HG03139 (cell line): ENCODE measurements around the gene MROH8.
"Not testable (repeated sequence)": the region's sequence is repeated elsewhere in the genome, so short reads cannot be mapped to it uniquely, and the experiment has no call there.

ENCODE experiments used
- ATAC-seq: cut with Tn5 transposase; IDR thresholded peaks from one replicate; pipeline ENCODE4 v1.9.1; 2021; ENCODE audit not compliant: unreplicated experiment

The MROH8 gene

GRCh38 chr20:37158248-37158647, 21.1 kb downstream of the MROH8 start:
- ATAC-seq = no peak

GRCh38 chr20:37155987-37156386, 23.4 kb downstream of the MROH8 start:
- no peak for ATAC-seq

GRCh38 chr20:37154684-37155298, 24.6 kb downstream of the MROH8 start:
- no peak for ATAC-seq

GRCh38 chr20:37152284-37152683, 27.1 kb downstream of the MROH8 start:
- no peak for ATAC-seq

- ATAC-seq = no peak
Measured at GRCh38 chr20:37151529-37151928, 27.8 kb downstream of the MROH8 start.

- not testable (repeated sequence) for ATAC-seq
Measured at GRCh38 chr20:37150864-37151263, 28.5 kb downstream of the MROH8 start.

- ATAC-seq = no peak
Measured at GRCh38 chr20:37147250-37147649, 32.1 kb downstream of the MROH8 start.

- no peak for ATAC-seq
Measured at GRCh38 chr20:37144856-37145404, 34.4 kb downstream of the MROH8 start.

- no peak for ATAC-seq
Measured at GRCh38 chr20:37142708-37143107, 36.6 kb downstream of the MROH8 start.

GRCh38 chr20:37137547-37137946, 41.8 kb downstream of the MROH8 start:
- no peak for ATAC-seq

- no peak for ATAC-seq
Measured at GRCh38 chr20:37133952-37134351, 45.4 kb downstream of the MROH8 start.

GRCh38 chr20:37131486-37131885, 47.9 kb downstream of the MROH8 start:
- ATAC-seq = no peak

- no peak for ATAC-seq
Measured at GRCh38 chr20:37128803-37129202, 50.5 kb downstream of the MROH8 start.

- not testable (repeated sequence) for ATAC-seq
Measured at GRCh38 chr20:37126290-37126689, 53.1 kb downstream of the MROH8 start.

- no peak for ATAC-seq
Measured at GRCh38 chr20:37123441-37123840, 55.9 kb downstream of the MROH8 start.

- no peak for ATAC-seq
Measured at GRCh38 chr20:37120497-37120896, 58.9 kb downstream of the MROH8 start.

GRCh38 chr20:37119356-37120036, 59.9 kb downstream of the MROH8 start:
- ATAC-seq = no peak

- ATAC-seq = no peak
Measured at GRCh38 chr20:37114012-37114411, 65.3 kb downstream of the MROH8 start.

GRCh38 chr20:37111926-37112455, 67.4 kb downstream of the MROH8 start:
- ATAC-seq = no peak

GRCh38 chr20:37108676-37109075, 70.7 kb downstream of the MROH8 start:
- no peak for ATAC-seq

GRCh38 chr20:37102571-37102970, 76.8 kb downstream of the MROH8 start:
- ATAC-seq = no peak

GRCh38 chr20:37096415-37097041, 82.8 kb downstream of the MROH8 start:
- no peak for ATAC-seq
